Activated CD8-positive, alpha-beta memory T cell treated with anti-CD3 and anti-CD28 coated beads for 36 hours (primary cell): ENCODE measurements around the gene TRMU. TPM values are rescaled to one million over a fixed set of nuclear protein-coding genes. Genes with fewer than 3 reads are reported as not detected.
"Not testable (repeated sequence)": the region's sequence is repeated elsewhere in the genome, so short reads cannot be mapped to it uniquely, and the experiment has no call there.

Source experiments
- CTCF ChIA-PET: fragments of 350-600 bp; sonication (Branson Sonifier 250); formaldehyde crosslinking; loops from one replicate; lab custom pipeline; 2021; ENCODE audit warnings: antibody characterized with exemption; lab: Charles Lee
- POLR2A ChIA-PET: fragments of 350-600 bp; sonication (Branson Sonifier 250); formaldehyde crosslinking; loops from one replicate; lab custom pipeline; 2021; ENCODE audit warnings: antibody characterized with exemption; lab: Charles Lee
- total RNA-seq, 2 experiments: library from RNA; stranded (reverse); gene quantifications; one replicate each; pipeline ENCODE4 v1.2.3, GENCODE V29; 2021

Gene TRMU
- total RNA-seq, 2 experiments from 2014 or later = 75.2 to 80.6 TPM

- POLR2A ChIA-PET = no interaction called here
- CTCF ChIA-PET = no interaction called here
These were observed 55.3 kb downstream of the TRMU start for GRCh38 chr22:46390652-46391301.

GRCh38 chr22:46391486-46392136 is 56.1 kb downstream of the TRMU start:
- CTCF ChIA-PET = no interaction called here

GRCh38 chr22:46392137-46392844 is 56.8 kb downstream of the TRMU start:
- ChIA-PET POLR2A (no interaction called here), CTCF (no interaction called here)

More at GRCh38 chr22:46391486-46392136, 56.1 kb downstream of the TRMU start:
- POLR2A ChIA-PET = no interaction called here

GRCh38 chr22:46393873-46394272 is 58.4 kb downstream of the TRMU start:
- CTCF ChIA-PET = no interaction called here
- POLR2A ChIA-PET = no interaction called here

GRCh38 chr22:46394622-46395021 is 59.1 kb downstream of the TRMU start:
- ChIA-PET CTCF (no interaction called here), POLR2A (no interaction called here)

GRCh38 chr22:46395145-46395544 is 59.6 kb downstream of the TRMU start:
- ChIA-PET POLR2A (no interaction called here), CTCF (no interaction called here)

GRCh38 chr22:46397049-46397448 is 61.5 kb downstream of the TRMU start:
- POLR2A ChIA-PET, CTCF ChIA-PET: not testable (repeated sequence)

GRCh38 chr22:46397514-46397913 is 62.0 kb downstream of the TRMU start:
- CTCF ChIA-PET = no interaction called here

GRCh38 chr22:46397951-46398350 is 62.4 kb downstream of the TRMU start:
- POLR2A ChIA-PET = no interaction called here
- CTCF ChIA-PET = no interaction called here

More at GRCh38 chr22:46397514-46397913, 62.0 kb downstream of the TRMU start:
- POLR2A ChIA-PET = no interaction called here

- ChIA-PET CTCF (no interaction called here), POLR2A (no interaction called here)
These were observed 63.9 kb downstream of the TRMU start for GRCh38 chr22:46399251-46400024.

GRCh38 chr22:46401370-46401769 is 65.9 kb downstream of the TRMU start:
- CTCF ChIA-PET = interaction anchor here (2.3 kb wide), 1 partner anchor 34 kb away, joined by 8 read pairs; no protein-coding TSS in a partner anchor

GRCh38 chr22:46402505-46402904 is 67.0 kb downstream of the TRMU start:
- CTCF ChIA-PET = interaction anchor here (2.3 kb wide), 1 partner anchor 35 kb away, joined by 8 read pairs; no protein-coding TSS in a partner anchor
- POLR2A ChIA-PET = no interaction called here

More at GRCh38 chr22:46401370-46401769, 65.9 kb downstream of the TRMU start:
- POLR2A ChIA-PET = no interaction called here

- CTCF ChIA-PET, POLR2A ChIA-PET: not testable (repeated sequence)
These were observed 68.4 kb downstream of the TRMU start for GRCh38 chr22:46403880-46404279.

- CTCF ChIA-PET = no interaction called here
- POLR2A ChIA-PET = no interaction called here
These were observed 70.4 kb downstream of the TRMU start for GRCh38 chr22:46405901-46406300.

GRCh38 chr22:46406349-46406748 is 70.8 kb downstream of the TRMU start:
- ChIA-PET CTCF (no interaction called here), POLR2A (no interaction called here)

- ChIA-PET CTCF (no interaction called here), POLR2A (no interaction called here)
These were observed 71.3 kb downstream of the TRMU start for GRCh38 chr22:46406791-46407190.
